K562 (cell line): ENCODE data around the gene NFE2. TPM values are rescaled to one million over a fixed set of nuclear protein-coding genes. Genes with fewer than 3 reads are reported as not detected.
A peak's percentile ranks its signal among the peaks of the same experiment; 100 is the strongest.

Experiments
- BHLHE40 ChIP-seq: IDR thresholded peaks from 2 replicates; pipeline ENCODE4 v1.6.1; 2011; ENCODE audit warnings: low read length, improper control_type of control experiment
- BRD9 ChIP-seq: fragments of 450-650 bp; IDR thresholded peaks from 2 replicates; pipeline ENCODE4 v1.6.1; 2018; ENCODE audit warnings: low read depth; ENCODE audit not compliant: partially characterized antibody
- CBX1 ChIP-seq: sonication (generic); IDR thresholded peaks from 2 replicates; pipeline ENCODE4 v1.6.1; 2016; ENCODE audit warnings: antibody characterized with exemption, low read depth, mild to moderate bottlenecking
- DPF2 ChIP-seq: fragments of 450-650 bp; IDR thresholded peaks from 2 replicates; pipeline ENCODE4 v1.6.1; 2016
- ELF4 ChIP-seq: fragments of 450-650 bp; formaldehyde crosslinking; IDR thresholded peaks from 2 replicates; pipeline ENCODE4 v1.4.0; 2022; ENCODE audit warnings: missing genetic modification characterization
- EP300 ChIP-seq: IDR thresholded peaks from 2 replicates; pipeline ENCODE4 v1.6.1; 2012; ENCODE audit warnings: low read length, improper control_type of control experiment
- KDM1A ChIP-seq, 2 experiments: fragments of 450-650 bp; IDR thresholded peaks; 2 replicates each; pipeline ENCODE4 v1.6.1; 2016; ENCODE audit warnings: mild to moderate bottlenecking in 2 of 2
- MYC ChIP-seq, 2 experiments: fragments of 250-450 bp in 1 of 2; sonication (Bioruptor Pico) in 1 of 2; IDR thresholded peaks; 2 replicates each; pipeline versions ENCODE4 v1.5.1 to v1.6.1; 2012 to 2021; ENCODE audit warnings: low read depth in 2 of 2, borderline replicate concordance in 1 of 2, improper control_type of control experiment in 1 of 2, low read length in 1 of 2, mild to moderate bottlenecking in 1 of 2, moderate library complexity in 1 of 2
- NCOA6 ChIP-seq: fragments of 450-650 bp; IDR thresholded peaks from 2 replicates; pipeline ENCODE4 v1.6.1; 2017; ENCODE audit warnings: mild to moderate bottlenecking
- NFATC3 ChIP-seq: fragments of 450-650 bp; IDR thresholded peaks from 2 replicates; pipeline ENCODE4 v1.6.1; 2017; ENCODE audit warnings: mild to moderate bottlenecking
- POLR2AphosphoS5 ChIP-seq: IDR thresholded peaks from 2 replicates; pipeline ENCODE4 v1.6.1; 2011; ENCODE audit warnings: mild to moderate bottlenecking, low read depth, low read length, moderate library complexity; ENCODE audit not compliant: control insufficient read depth, insufficient read depth
- SETDB1 ChIP-seq: IDR thresholded peaks from one replicate; pipeline ENCODE4 v1.6.1; 2012; ENCODE audit warnings: low read length, control low read depth, inconsistent platforms
- SMC3 ChIP-seq: conservative IDR thresholded peaks from 2 replicates; pipeline ENCODE4 v1.6.1; 2011; ENCODE audit warnings: low read depth, low read length, improper control_type of control experiment; ENCODE audit not compliant: insufficient read depth
- TAF9B ChIP-seq: fragments of 450-650 bp; IDR thresholded peaks from 2 replicates; pipeline ENCODE4 v1.6.1; 2018; ENCODE audit warnings: mild to moderate bottlenecking; ENCODE audit not compliant: partially characterized antibody
- ZNF76 ChIP-seq: fragments of 250-450 bp; sonication (Bioruptor Pico); IDR thresholded peaks from 2 replicates; pipeline ENCODE4 v1.4.0; 2020; ENCODE audit warnings: mild to moderate bottlenecking, moderate library complexity, borderline replicate concordance
- polyA plus RNA-seq, 8 experiments: library from polyadenylated mRNA; depleted of rRNA in 4 of 8; stranded (reverse) in 5 of 8; unstranded in 3 of 8; fragments of >200 nt; fragmentation: Nextera tagmentation in 2 of 8; fragmentation: Illumina TruSeq in 1 of 8; extraction: Ambion mirVana in 2 of 8; extraction: Trizol in 1 of 8; gene quantifications; 2 replicates each; pipeline versions ENCODE4 v1.2.1 to v1.2.3, GENCODE V29; 2011 to 2014; ENCODE audit warnings: inconsistent platforms in 1 of 8, missing spikeins in 1 of 8
- total RNA-seq, 7 experiments: library from RNA; depleted of rRNA in 6 of 7; stranded (reverse); fragments of >200 nt in 6 of 7; fragmentation: Illumina TruSeq in 2 of 7; extraction: Trizol in 2 of 7; gene quantifications; 2 replicates each; pipeline versions ENCODE4 v1.2.1 to v1.2.3, GENCODE V29; 2011 to 2021; ENCODE audit warnings: low replicate concordance in 1 of 7
- TF ChIP-seq, protein P1 (sequence below): fragments of 450-650 bp; IDR thresholded peaks from 2 replicates; pipeline ENCODE4 v1.6.1; 2018; ENCODE audit not compliant: partially characterized antibody
- TF ChIP-seq, protein P2 (sequence below): fragments of 250-450 bp; sonication (Bioruptor Pico); IDR thresholded peaks from 2 replicates; pipeline ENCODE4 v1.5.1; 2021; ENCODE audit warnings: mild to moderate bottlenecking
- TF ChIP-seq, protein P3 (sequence below): sonication (generic); formaldehyde crosslinking; IDR thresholded peaks from 2 replicates; pipeline ENCODE4 v1.8.0; 2022; ENCODE audit warnings: mild to moderate bottlenecking, missing genetic modification reagents
- TF ChIP-seq, protein P4 (sequence below): fragments of 450-650 bp; formaldehyde crosslinking; conservative IDR thresholded peaks from 2 replicates; pipeline ENCODE4 v1.4.0; 2022; ENCODE audit warnings: mild to moderate bottlenecking, missing genetic modification characterization

The NFE2 gene
- total and polyA plus RNA-seq, 9 of the 15 experiments (the other 6 are each of a cell fraction or from before 2014, with no cell fraction given): 12.3 to 282 (median 208) TPM

DNA sequence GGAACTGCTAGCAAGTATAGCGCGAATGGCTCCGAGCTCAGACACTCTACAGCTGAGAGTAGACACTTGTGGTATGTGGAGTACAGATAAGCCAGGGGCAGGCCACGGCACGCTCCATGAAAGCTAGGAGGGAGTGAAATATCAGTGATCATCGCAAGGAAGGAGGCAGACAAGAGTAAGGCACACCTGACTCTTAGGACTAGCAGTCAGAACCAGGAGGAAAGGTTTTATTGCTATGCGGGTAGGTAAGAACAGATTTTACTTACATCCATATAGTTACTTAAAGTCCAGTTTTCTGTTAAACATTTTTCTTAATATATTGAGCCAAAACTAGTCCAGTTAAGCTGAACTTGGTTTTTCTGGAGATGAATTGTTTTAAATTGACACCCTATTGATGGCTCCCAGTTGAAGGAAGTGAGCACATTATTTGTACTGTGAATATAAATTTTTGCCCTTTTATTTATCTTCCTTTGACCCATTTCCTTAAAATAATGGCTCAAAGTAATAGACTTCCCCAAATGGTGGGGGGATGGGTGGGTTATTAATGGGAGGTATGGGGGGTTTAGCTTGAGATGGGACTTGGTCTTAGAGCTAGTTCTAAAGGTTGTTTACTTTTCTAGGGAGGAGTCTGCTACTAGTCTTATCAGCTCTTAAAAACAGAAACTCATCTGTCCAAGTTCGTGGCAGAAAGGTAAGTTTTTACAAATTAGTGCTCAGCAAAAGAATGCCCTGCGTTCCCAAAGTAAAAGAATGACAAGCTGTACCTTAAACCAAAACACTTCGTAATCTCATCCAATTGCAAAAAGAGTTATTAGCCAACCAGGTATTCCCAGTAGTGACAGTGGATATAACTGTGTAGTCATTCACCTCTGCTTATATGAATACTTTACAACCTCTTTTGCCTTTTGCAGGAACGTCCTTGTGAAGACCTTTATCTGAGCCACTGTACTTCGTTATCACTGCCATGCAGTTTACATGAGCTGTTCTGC is 14.5 kb downstream of the NFE2 start (continued):
- TF ChIP-seq, protein P1, sequence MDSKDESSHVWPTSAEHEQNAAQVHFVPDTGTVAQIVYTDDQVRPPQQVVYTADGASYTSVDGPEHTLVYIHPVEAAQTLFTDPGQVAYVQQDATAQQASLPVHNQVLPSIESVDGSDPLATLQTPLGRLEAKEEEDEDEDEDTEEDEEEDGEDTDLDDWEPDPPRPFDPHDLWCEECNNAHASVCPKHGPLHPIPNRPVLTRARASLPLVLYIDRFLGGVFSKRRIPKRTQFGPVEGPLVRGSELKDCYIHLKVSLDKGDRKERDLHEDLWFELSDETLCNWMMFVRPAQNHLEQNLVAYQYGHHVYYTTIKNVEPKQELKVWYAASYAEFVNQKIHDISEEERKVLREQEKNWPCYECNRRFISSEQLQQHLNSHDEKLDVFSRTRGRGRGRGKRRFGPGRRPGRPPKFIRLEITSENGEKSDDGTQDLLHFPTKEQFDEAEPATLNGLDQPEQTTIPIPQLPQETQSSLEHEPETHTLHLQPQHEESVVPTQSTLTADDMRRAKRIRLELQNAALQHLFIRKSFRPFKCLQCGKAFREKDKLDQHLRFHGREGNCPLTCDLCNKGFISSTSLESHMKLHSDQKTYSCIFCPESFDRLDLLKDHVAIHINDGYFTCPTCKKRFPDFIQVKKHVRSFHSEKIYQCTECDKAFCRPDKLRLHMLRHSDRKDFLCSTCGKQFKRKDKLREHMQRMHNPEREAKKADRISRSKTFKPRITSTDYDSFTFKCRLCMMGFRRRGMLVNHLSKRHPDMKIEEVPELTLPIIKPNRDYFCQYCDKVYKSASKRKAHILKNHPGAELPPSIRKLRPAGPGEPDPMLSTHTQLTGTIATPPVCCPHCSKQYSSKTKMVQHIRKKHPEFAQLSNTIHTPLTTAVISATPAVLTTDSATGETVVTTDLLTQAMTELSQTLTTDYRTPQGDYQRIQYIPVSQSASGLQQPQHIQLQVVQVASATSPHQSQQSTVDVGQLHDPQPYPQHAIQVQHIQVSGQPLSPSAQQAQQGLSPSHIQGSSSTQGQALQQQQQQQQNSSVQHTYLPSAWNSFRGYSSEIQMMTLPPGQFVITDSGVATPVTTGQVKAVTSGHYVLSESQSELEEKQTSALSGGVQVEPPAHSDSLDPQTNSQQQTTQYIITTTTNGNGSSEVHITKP: peak; percentile 56
- TF ChIP-seq ELF4 (CRISPR knock-in tag): peak; percentile 35; the same call in 1 of the 2 replicates
- TF ChIP-seq EP300: peak; percentile 55; the same call in 1 of the 2 replicates
- peak; percentile 46; the same call in 1 of the 2 replicates for TF ChIP-seq NFATC3
- TF ChIP-seq KDM1A (IDR thresholded peaks at IDR 0.05): peak in 1 of 2 experiments; percentile 34; a peak in 1 of 4 replicates
- no peak for TF ChIP-seq BRD9
- no peak for TF ChIP-seq ZNF76 (CRISPR knock-in tag)
- TF ChIP-seq, protein P2, sequence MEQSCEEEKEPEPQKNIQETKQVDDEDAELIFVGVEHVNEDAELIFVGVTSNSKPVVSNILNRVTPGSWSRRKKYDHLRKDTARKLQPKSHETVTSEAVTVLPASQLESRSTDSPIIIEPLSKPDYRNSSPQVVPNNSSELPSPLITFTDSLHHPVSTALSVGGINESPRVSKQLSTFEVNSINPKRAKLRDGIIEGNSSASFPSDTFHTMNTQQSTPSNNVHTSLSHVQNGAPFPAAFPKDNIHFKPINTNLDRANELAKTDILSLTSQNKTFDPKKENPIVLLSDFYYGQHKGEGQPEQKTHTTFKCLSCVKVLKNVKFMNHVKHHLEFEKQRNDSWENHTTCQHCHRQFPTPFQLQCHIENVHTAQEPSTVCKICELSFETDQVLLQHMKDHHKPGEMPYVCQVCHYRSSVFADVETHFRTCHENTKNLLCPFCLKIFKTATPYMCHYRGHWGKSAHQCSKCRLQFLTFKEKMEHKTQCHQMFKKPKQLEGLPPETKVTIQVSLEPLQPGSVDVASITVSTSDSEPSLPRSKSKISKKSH: 0 out of 2 replicates have a peak, but pooled peaks have one; percentile 9
- TF ChIP-seq, protein P3, sequence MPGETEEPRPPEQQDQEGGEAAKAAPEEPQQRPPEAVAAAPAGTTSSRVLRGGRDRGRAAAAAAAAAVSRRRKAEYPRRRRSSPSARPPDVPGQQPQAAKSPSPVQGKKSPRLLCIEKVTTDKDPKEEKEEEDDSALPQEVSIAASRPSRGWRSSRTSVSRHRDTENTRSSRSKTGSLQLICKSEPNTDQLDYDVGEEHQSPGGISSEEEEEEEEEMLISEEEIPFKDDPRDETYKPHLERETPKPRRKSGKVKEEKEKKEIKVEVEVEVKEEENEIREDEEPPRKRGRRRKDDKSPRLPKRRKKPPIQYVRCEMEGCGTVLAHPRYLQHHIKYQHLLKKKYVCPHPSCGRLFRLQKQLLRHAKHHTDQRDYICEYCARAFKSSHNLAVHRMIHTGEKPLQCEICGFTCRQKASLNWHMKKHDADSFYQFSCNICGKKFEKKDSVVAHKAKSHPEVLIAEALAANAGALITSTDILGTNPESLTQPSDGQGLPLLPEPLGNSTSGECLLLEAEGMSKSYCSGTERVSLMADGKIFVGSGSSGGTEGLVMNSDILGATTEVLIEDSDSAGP (CRISPR knock-in tag): no peak
- TF ChIP-seq CBX1: no peak
- TF ChIP-seq MYC (IDR thresholded peaks at IDR 0.05; ENCODE audit: low read depth, low read length): peak; percentile 41; the same call in 1 of the 2 replicates
- TF ChIP-seq MYC (CRISPR knock-in tag; IDR thresholded peaks at IDR 0.05; ENCODE audit: borderline replicate concordance, low read depth): no peak
- TF ChIP-seq POLR2AphosphoS5: peak; percentile 88
- TF ChIP-seq TAF9B: peak; percentile 51
- no peak for TF ChIP-seq SETDB1
- TF ChIP-seq DPF2: peak; percentile 59
- no peak for TF ChIP-seq NCOA6
- no peak for TF ChIP-seq SMC3
- TF ChIP-seq, protein P4, sequence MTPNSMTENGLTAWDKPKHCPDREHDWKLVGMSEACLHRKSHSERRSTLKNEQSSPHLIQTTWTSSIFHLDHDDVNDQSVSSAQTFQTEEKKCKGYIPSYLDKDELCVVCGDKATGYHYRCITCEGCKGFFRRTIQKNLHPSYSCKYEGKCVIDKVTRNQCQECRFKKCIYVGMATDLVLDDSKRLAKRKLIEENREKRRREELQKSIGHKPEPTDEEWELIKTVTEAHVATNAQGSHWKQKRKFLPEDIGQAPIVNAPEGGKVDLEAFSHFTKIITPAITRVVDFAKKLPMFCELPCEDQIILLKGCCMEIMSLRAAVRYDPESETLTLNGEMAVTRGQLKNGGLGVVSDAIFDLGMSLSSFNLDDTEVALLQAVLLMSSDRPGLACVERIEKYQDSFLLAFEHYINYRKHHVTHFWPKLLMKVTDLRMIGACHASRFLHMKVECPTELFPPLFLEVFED (CRISPR knock-in tag): peak; percentile 85
- peak; percentile 95 for TF ChIP-seq BHLHE40
